ENCODE measurements around the gene RASEF.
"Not testable (repeated sequence)": the region's sequence is repeated elsewhere in the genome, so short reads cannot be mapped to it uniquely, and the experiment has no call there.

The RASEF gene

GRCh38 chr9:83081846-83082245, 18.9 kb upstream of the RASEF start:
- Histone ChIP-seq H3F3A (ENCODE audit: control insufficient read depth, insufficient read depth) (no peaks in the 10 kb centered on the region), H3K27ac (ENCODE audit: low read depth, low read length) (no peak overlapping the region), H3K9me3 (ENCODE audit: control insufficient read depth, insufficient read depth, low read length) (no peaks in the 10 kb centered on the region), H3K79me2 (ENCODE audit: control insufficient read depth, low read length) (no peaks in the 10 kb centered on the region), H3K4me2 (ENCODE audit: low read length) (no peak overlapping the region), H3K9me2 (replicated peaks; ENCODE audit: control insufficient read depth, low read length) (no peaks in the 10 kb centered on the region), H3K4me1 (ENCODE audit: control insufficient read depth, low read length) (no peaks in the 10 kb centered on the region), H3K36me3 (ENCODE audit: control insufficient read depth, low read length) (no peaks in the 10 kb centered on the region), H4K20me1 (ENCODE audit: control insufficient read depth, insufficient read depth, low read depth, low read length) (no peaks in the 10 kb centered on the region), H3K27me3 (ENCODE audit: control insufficient read depth, low read length) (no peaks in the 10 kb centered on the region), H3K4me3 (ENCODE audit: low read length) (no peak overlapping the region)
- no peak for TF ChIP-seq CTCF (IDR thresholded peaks at IDR 0.05; ENCODE audit: low read depth, low read length, poor library complexity, severe bottlenecking)

- Histone ChIP-seq H3K36me3 (ENCODE audit: control insufficient read depth, low read length) (no peaks in the 10 kb centered on the region), H3K4me1 (ENCODE audit: control insufficient read depth, low read length) (no peaks in the 10 kb centered on the region), H3K4me3 (ENCODE audit: low read length) (no peak overlapping the region), H3K27me3 (ENCODE audit: control insufficient read depth, low read length) (no peaks in the 10 kb centered on the region), H3K9me3 (ENCODE audit: control insufficient read depth, insufficient read depth, low read length) (no peaks in the 10 kb centered on the region), H3K79me2 (ENCODE audit: control insufficient read depth, low read length) (no peaks in the 10 kb centered on the region), H3F3A (ENCODE audit: control insufficient read depth, insufficient read depth) (no peaks in the 10 kb centered on the region), H4K20me1 (ENCODE audit: control insufficient read depth, insufficient read depth, low read depth, low read length) (no peaks in the 10 kb centered on the region), H3K4me2 (ENCODE audit: low read length) (no peak overlapping the region), H3K27ac (ENCODE audit: low read depth, low read length) (no peak overlapping the region), H3K9me2 (replicated peaks; ENCODE audit: control insufficient read depth, low read length) (no peaks in the 10 kb centered on the region)
- TF ChIP-seq EZH2phosphoT487 (IDR thresholded peaks at IDR 0.05; ENCODE audit: borderline replicate concordance, low read length) (no peak), CTCF (IDR thresholded peaks at IDR 0.05; ENCODE audit: low read depth, low read length, poor library complexity, severe bottlenecking) (no peak)
These were observed 18.1 kb upstream of the RASEF start for GRCh38 chr9:83081010-83081409.

GRCh38 chr9:83075932-83076331, 13.0 kb upstream of the RASEF start:
- H3K9me2 ChIP-seq (replicated peaks; ENCODE audit: control insufficient read depth, low read length); H3K4me1 ChIP-seq (ENCODE audit: control insufficient read depth, low read length): not testable (repeated sequence)

GRCh38 chr9:83072498-83072897, 9.6 kb upstream of the RASEF start:
- H3K79me2 ChIP-seq (ENCODE audit: control insufficient read depth, low read length); H3K4me1 ChIP-seq (ENCODE audit: control insufficient read depth, low read length); H3F3A ChIP-seq (ENCODE audit: control insufficient read depth, insufficient read depth); H3K9me3 ChIP-seq (ENCODE audit: control insufficient read depth, insufficient read depth, low read length); H4K20me1 ChIP-seq (ENCODE audit: control insufficient read depth, insufficient read depth, low read depth, low read length); H3K4me3 ChIP-seq (ENCODE audit: low read length); H3K27me3 ChIP-seq (ENCODE audit: control insufficient read depth, low read length); H3K4me2 ChIP-seq (ENCODE audit: low read length); H3K9me2 ChIP-seq (replicated peaks; ENCODE audit: control insufficient read depth, low read length); H3K36me3 ChIP-seq (ENCODE audit: control insufficient read depth, low read length); H3K27ac ChIP-seq (ENCODE audit: low read depth, low read length): not testable (repeated sequence)

More at GRCh38 chr9:83075932-83076331, 13.0 kb upstream of the RASEF start:
- not testable (repeated sequence) for H3F3A ChIP-seq (ENCODE audit: control insufficient read depth, insufficient read depth); H4K20me1 ChIP-seq (ENCODE audit: control insufficient read depth, insufficient read depth, low read depth, low read length); H3K36me3 ChIP-seq (ENCODE audit: control insufficient read depth, low read length); H3K27ac ChIP-seq (ENCODE audit: low read depth, low read length); H3K79me2 ChIP-seq (ENCODE audit: control insufficient read depth, low read length); H3K4me2 ChIP-seq (ENCODE audit: low read length); H3K4me3 ChIP-seq (ENCODE audit: low read length); H3K9me3 ChIP-seq (ENCODE audit: control insufficient read depth, insufficient read depth, low read length); H3K27me3 ChIP-seq (ENCODE audit: control insufficient read depth, low read length)

All from DOHH2 (cell line).